ENCODE data around the gene KANK3. TPM values are rescaled to one million over a fixed set of nuclear protein-coding genes. Genes with fewer than 3 reads are reported as not detected.

KANK3 gene
- total and polyA plus RNA-seq, 7 donors, result 5.1 to 14.2 (median 9.1) TPM

DNA sequence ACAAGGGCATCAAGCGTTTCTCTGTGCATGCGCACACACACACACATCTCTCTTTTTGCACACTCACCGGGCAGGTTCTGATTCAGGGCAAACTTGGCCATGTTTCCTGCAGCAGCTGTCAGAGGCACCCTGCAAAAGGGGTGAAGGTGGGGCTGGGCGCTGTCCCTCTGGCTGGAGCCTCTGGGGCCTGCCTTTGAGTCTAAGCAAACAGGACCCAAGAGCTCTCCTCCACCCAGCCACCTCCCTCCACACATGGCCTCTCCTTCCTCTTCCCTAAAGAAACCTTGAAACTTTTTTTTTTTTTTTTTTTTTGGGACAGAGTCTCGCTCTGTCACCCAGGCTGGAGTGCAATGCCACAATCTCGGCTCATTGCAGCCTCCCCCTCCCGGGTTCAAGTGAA is 5.3 kb downstream of the KANK3 start:
- Histone ChIP-seq H3K27ac (no peak overlapping the region), H3K4me1 (peaks cover 16% of the 10 kb centered on the region), H3K27me3 (ENCODE audit: insufficient read depth in 3 of 3, low read length in 2 of 3) (peaks cover 0 to 56% (median 18%) of the 10 kb centered on the region in 3 donors), H3K4me3 (no peak overlapping the region), H3K9me3 (no peaks in the 10 kb centered on the region), H3K36me3 (ENCODE audit: insufficient read depth in 1 of 2, low read depth in 1 of 2) (no peaks in the 10 kb centered on the region)
- TF ChIP-seq, protein P1, sequence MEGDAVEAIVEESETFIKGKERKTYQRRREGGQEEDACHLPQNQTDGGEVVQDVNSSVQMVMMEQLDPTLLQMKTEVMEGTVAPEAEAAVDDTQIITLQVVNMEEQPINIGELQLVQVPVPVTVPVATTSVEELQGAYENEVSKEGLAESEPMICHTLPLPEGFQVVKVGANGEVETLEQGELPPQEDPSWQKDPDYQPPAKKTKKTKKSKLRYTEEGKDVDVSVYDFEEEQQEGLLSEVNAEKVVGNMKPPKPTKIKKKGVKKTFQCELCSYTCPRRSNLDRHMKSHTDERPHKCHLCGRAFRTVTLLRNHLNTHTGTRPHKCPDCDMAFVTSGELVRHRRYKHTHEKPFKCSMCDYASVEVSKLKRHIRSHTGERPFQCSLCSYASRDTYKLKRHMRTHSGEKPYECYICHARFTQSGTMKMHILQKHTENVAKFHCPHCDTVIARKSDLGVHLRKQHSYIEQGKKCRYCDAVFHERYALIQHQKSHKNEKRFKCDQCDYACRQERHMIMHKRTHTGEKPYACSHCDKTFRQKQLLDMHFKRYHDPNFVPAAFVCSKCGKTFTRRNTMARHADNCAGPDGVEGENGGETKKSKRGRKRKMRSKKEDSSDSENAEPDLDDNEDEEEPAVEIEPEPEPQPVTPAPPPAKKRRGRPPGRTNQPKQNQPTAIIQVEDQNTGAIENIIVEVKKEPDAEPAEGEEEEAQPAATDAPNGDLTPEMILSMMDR (IDR thresholded peaks at IDR 0.05), result no peak
- DNase-seq (peak in 1 of 2 donors; percentile 24), ATAC-seq (no peak)
- WGBS, 3 donors, result 72 to 80% (median 75%) methylated on average over 6 to 7 of the region's 7 CpGs
- intact Hi-C loops (cut with DNase I), result no loop called here

DNA sequence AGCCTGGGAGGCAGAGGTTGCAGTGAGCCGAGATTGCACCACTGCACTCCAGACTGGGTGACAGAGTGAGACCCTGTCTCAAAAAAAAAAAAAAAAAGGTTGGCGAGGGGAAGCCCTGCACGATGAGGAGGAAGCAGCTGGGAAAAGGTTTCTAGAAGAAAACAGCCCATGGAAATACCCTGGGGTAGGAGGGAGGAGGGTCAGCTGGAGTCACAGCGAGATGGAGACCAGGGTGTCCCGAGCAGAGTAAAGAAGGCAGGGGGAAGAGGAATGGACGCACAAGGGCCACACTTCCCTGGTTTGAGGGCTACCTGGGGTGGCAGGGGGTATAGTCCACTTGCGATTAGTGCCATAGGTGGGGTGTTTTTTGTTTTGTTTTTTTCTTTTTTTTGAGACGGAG is 6.4 kb downstream of the KANK3 start:
- Histone ChIP-seq H3K27me3 (ENCODE audit: insufficient read depth in 3 of 3, low read length in 2 of 3) (peaks cover 0 to 51% (median 18%) of the 10 kb centered on the region in 3 donors), H3K4me1 (peaks cover 16% of the 10 kb centered on the region), H3K4me3 (peak overlapping the region; percentile 11), H3K36me3 (ENCODE audit: insufficient read depth in 1 of 2, low read depth in 1 of 2) (no peaks in the 10 kb centered on the region), H3K27ac (peak overlapping the region; percentile 23), H3K9me3 (no peaks in the 10 kb centered on the region)
- intact Hi-C loops (cut with DNase I), result no loop called here
- DNase-seq (peak in 1 of 2 donors; percentile 9), ATAC-seq (no peak)
- 42 to 62% (median 55%) methylated on average over 8 of the region's 8 CpGs for WGBS, 3 donors
- TF ChIP-seq, protein P1 (IDR thresholded peaks at IDR 0.05), result no peak

DNA sequence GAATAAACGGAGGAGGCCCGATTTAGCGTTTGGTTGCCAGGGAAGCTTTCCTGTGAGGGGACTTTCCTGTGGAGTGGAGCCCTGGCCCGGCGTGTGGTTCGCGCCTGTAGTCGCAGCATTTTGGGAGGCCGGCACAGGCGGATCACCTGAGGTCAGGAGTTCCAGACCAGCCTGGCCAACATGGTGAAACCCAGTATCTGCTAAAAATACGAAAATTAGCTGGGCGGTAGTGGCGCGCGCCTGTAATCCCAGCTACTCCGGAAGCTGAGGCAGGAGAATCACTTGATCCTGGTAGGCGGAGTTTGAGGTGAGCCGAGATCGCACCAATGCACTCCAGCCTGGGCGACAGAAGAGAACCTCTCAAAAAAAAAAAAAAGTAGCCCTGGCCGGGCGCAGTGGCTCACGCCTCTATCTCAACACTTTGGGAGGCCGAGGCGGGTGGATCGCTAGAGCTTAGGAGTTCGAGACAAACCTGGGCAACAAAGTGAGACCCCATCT is 6.9 kb downstream of the KANK3 start:
- ATAC-seq (peak in 1 of 4 donors; percentile 13), DNase-seq (peak in 1 of 2 donors; percentile 44)
- peak overlapping the region; percentile 11 for H3K4me3 ChIP-seq
- peaks cover 0 to 51% (median 18%) of the 10 kb centered on the region in 3 donors for H3K27me3 ChIP-seq (ENCODE audit: insufficient read depth in 3 of 3, low read length in 2 of 3)
- peaks cover 16% of the 10 kb centered on the region for H3K4me1 ChIP-seq
- WGBS, 3 donors, result 32 to 34% (median 33%) methylated on average over 27 of the region's 27 CpGs
- peak overlapping the region; percentile 36 for H3K27ac ChIP-seq
- intact Hi-C loops (cut with DNase I), result no loop called here
- TF ChIP-seq, protein P1 (IDR thresholded peaks at IDR 0.05), result no peak
- H3K36me3 ChIP-seq (ENCODE audit: insufficient read depth in 1 of 2, low read depth in 1 of 2), result no peaks in the 10 kb centered on the region
- no peaks in the 10 kb centered on the region for H3K9me3 ChIP-seq

DNA sequence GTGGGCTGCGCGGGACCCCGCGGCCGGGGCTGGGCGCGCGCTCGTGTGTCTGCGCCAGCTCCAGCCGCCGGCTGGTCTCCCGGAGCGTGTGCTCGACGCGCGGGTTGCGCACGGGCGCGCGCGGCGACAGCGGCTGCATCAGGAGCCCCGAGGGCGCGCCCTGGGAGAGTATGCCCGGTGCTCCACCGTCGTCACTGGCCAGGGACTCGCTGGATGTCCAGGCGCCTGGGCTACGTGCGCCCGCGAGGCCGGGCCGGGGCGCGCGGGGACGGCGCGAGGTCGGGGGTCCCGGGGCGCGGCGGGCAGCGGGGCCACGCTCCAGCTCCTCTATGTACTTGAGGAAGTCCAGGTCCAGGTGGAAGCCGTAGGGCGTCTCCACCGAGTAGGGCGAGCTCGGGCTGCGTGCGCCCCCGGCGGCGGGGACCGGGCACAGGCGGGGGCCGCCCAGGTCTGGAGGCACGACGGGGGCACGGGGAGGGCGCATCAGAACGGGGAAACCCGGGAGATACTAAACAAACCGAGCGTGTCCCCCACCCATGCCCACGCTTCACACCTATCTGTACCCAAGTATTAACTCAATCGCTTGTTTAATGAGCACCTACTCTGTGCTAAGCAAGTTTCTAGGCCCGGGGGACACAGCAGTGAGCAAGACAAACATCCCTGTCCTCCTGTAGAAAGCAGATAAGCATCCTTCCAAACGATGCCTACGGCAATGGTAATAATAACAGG is 7.6 kb downstream of the KANK3 start:
- ATAC-seq (peak in 2 of 4 donors; percentile 11 to 44), DNase-seq (peak in 1 of 2 donors; percentile 41)
- Histone ChIP-seq H3K4me3 (peak overlapping the region; percentile 54), H3K36me3 (ENCODE audit: insufficient read depth in 1 of 2, low read depth in 1 of 2) (no peaks in the 10 kb centered on the region), H3K4me1 (peaks cover 16% of the 10 kb centered on the region), H3K9me3 (no peaks in the 10 kb centered on the region), H3K27ac (peak overlapping the region; percentile 36), H3K27me3 (ENCODE audit: insufficient read depth in 3 of 3, low read length in 2 of 3) (peaks cover 0 to 51% (median 18%) of the 10 kb centered on the region in 3 donors)
- WGBS, 3 donors, result 13 to 26% (median 16%) methylated on average over 34 to 79 of the region's 79 CpGs
- intact Hi-C loops (cut with DNase I), result no loop called here
- TF ChIP-seq, protein P1 (IDR thresholded peaks at IDR 0.05), result no peak
